Parathyroid adenoma (tissue), 2 donors: ENCODE measurements around the gene IFIT2.
"Not testable (repeated sequence)": the region's sequence is repeated elsewhere in the genome, so short reads cannot be mapped to it uniquely, and the experiment has no call there.

Experiments
- H2AFZ ChIP-seq: fragments of 300-600 bp; sonication (generic); one replicate; pipeline ENCODE4 v1.7.0; 2017; ENCODE audit warnings: antibody characterized with exemption, mild to moderate bottlenecking
- H3K27ac ChIP-seq: fragments of 300-600 bp; sonication (generic); one replicate; pipeline ENCODE4 v1.7.0; 2017
- H3K27me3 ChIP-seq: fragments of 300-600 bp; sonication (generic); one replicate; pipeline ENCODE4 v1.7.0; 2017; ENCODE audit warnings: low read length; ENCODE audit not compliant: control insufficient read depth, insufficient read depth
- H3K36me3 ChIP-seq: fragments of 300-600 bp; sonication (generic); one replicate; pipeline ENCODE4 v1.7.0; 2017; ENCODE audit warnings: low read length; ENCODE audit not compliant: control insufficient read depth, insufficient read depth
- H3K4me1 ChIP-seq: fragments of 300-600 bp; sonication (generic); one replicate; pipeline ENCODE4 v1.7.0; 2017; ENCODE audit warnings: control low read depth
- H3K4me2 ChIP-seq: fragments of 300-600 bp; sonication (generic); one replicate; pipeline ENCODE4 v1.7.0; 2017; ENCODE audit warnings: low read length
- H3K4me3 ChIP-seq: fragments of 300-600 bp; sonication (generic); one replicate; pipeline ENCODE4 v1.7.0; 2017; ENCODE audit warnings: low read depth, low read length
- H3K79me2 ChIP-seq: fragments of 300-600 bp; sonication (generic); one replicate; pipeline ENCODE4 v1.7.0; 2017; ENCODE audit warnings: control low read depth
- H3K9ac ChIP-seq: fragments of 300-600 bp; sonication (generic); one replicate; pipeline ENCODE4 v1.7.0; 2017; ENCODE audit warnings: mild to moderate bottlenecking
- H3K9me3 ChIP-seq: fragments of 300-600 bp; sonication (generic); one replicate; pipeline ENCODE4 v1.7.0; 2017; ENCODE audit warnings: low read length; ENCODE audit not compliant: control insufficient read depth
- CTCF ChIP-seq: fragments of 300-600 bp; sonication (generic); IDR thresholded peaks from one replicate; pipeline ENCODE4 v1.7.0; 2017; ENCODE audit warnings: antibody characterized with exemption, mild to moderate bottlenecking
- donor health status: primary hyperparathyroidism.

The IFIT2 gene

GRCh38 chr10:89327803-89328441 is 26.1 kb downstream of the IFIT2 start, which contains the start of gene IFIT3:
Gene IFIT3 (plus strand): TSS chr10:89327997. CDS start chr10:89328074, 77 bp downstream.
- TF ChIP-seq CTCF, result no peak
- H3K4me2 ChIP-seq, result peak within 1 kb of the TSS; percentile 83
- no peaks in the 10 kb centered on the region for H3K79me2 ChIP-seq
- peak within 1 kb of the TSS; percentile 70 for H3K4me3 ChIP-seq
- no peaks in the 10 kb centered on the region for H3K36me3 ChIP-seq
- peak within 1 kb of the TSS; percentile 84 for H3K27ac ChIP-seq
- H3K27me3 ChIP-seq, result no peaks in the 10 kb centered on the region
- H3K9me3 ChIP-seq, result no peaks in the 10 kb centered on the region
- H3K9ac ChIP-seq, result no peak within 1 kb of the TSS
- H3K4me1 ChIP-seq, result peaks cover 13% of the 10 kb centered on the region
- H2AFZ ChIP-seq, result peak within 1 kb of the TSS; percentile 89

GRCh38 chr10:89329151-89329550 is 27.3 kb downstream of the IFIT2 start:
- no peak for TF ChIP-seq CTCF
- Histone ChIP-seq H3K4me2 (no peak overlapping the region), H3K4me1 (peaks cover 18% of the 10 kb centered on the region), H3K4me3 (peak overlapping the region; percentile 70), H3K9me3 (no peaks in the 10 kb centered on the region), H3K9ac (no peak overlapping the region), H3K36me3 (no peaks in the 10 kb centered on the region), H3K79me2 (no peaks in the 10 kb centered on the region), H3K27me3 (no peaks in the 10 kb centered on the region), H3K27ac (no peak overlapping the region), H2AFZ (no peak overlapping the region)

GRCh38 chr10:89330014-89330413 is 28.2 kb downstream of the IFIT2 start:
- H2AFZ ChIP-seq, H3K9me3 ChIP-seq, H3K9ac ChIP-seq, H3K4me3 ChIP-seq, H3K79me2 ChIP-seq, H3K4me2 ChIP-seq, H3K27ac ChIP-seq, H3K27me3 ChIP-seq, H3K36me3 ChIP-seq: not testable (repeated sequence)
- peaks cover 18% of the 10 kb centered on the region for H3K4me1 ChIP-seq

GRCh38 chr10:89330537-89331212 is 28.8 kb downstream of the IFIT2 start:
- Histone ChIP-seq H3K36me3 (no peaks in the 10 kb centered on the region), H3K9me3 (no peaks in the 10 kb centered on the region), H3K79me2 (no peaks in the 10 kb centered on the region), H3K27me3 (no peaks in the 10 kb centered on the region), H2AFZ (no peak overlapping the region), H3K9ac (no peak overlapping the region), H3K4me3 (no peak overlapping the region), H3K4me2 (no peak overlapping the region), H3K4me1 (peaks cover 18% of the 10 kb centered on the region), H3K27ac (peak overlapping the region; percentile 17)
- no peak for TF ChIP-seq CTCF

- H3K4me3 ChIP-seq, H3K36me3 ChIP-seq, H3K9ac ChIP-seq, H3K27me3 ChIP-seq, H3K79me2 ChIP-seq, H3K4me2 ChIP-seq, H3K9me3 ChIP-seq: not testable (repeated sequence)
- Histone ChIP-seq H2AFZ (peak overlapping the region; percentile 74), H3K27ac (peak overlapping the region; percentile 68), H3K4me1 (peaks cover 18% of the 10 kb centered on the region)
Observed at GRCh38 chr10:89331487-89332122, 29.8 kb downstream of the IFIT2 start.
